Activated CD4-positive, alpha-beta T cell treated with anti-CD3 and anti-CD28 coated beads for 1 hour (primary cell): ENCODE measurements around the gene LMF2.
A peak's percentile ranks its signal among the peaks of the same experiment; 100 is the strongest.

Experiments used
- DNase-seq: peaks from one replicate; pipeline ENCODE4 v3.0.0-alpha.2; 2020

Gene LMF2

DNA sequence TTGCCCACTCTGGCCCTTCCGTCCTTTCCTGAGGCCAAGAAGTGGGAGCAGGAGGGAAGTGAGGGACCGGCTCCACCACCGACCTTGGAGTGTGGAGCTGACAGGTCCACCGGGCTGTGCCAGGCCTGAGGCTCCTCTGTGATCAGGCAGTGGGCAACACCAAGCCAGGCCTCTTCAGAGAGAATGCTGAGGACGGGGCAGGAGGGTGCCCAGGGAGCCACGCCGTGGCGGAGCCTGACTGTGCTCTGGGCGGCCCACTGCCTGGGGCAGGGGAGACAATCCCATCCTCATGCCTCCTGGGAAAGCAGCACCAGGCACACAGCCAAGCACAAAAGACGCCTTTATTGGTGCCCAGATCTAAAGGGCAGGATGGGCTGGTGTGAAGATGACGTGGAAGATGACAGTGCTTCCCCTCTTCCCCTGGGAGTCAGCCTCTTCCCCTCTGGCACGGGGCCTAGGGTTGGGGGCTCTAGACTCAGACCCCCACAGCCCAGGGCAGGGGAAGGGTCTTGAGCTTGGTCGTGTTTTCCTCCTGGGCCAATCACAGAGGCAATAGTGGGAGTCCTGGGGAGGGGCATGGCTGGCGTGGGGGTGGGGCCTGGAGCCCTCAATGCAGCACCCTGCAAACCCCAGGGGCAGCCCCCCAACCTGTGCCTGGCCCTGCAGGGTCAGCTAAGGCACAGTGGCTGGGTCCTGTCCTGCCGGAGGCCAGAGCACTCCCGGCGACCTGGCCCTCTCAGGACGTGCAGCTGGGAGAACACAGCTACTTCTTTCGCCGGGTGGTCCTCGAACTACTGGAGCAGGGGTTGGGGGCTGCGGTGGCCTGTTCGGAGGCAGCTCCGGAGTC, 4.7 kb downstream of the LMF2 start:
- no peak for DNase-seq

DNA sequence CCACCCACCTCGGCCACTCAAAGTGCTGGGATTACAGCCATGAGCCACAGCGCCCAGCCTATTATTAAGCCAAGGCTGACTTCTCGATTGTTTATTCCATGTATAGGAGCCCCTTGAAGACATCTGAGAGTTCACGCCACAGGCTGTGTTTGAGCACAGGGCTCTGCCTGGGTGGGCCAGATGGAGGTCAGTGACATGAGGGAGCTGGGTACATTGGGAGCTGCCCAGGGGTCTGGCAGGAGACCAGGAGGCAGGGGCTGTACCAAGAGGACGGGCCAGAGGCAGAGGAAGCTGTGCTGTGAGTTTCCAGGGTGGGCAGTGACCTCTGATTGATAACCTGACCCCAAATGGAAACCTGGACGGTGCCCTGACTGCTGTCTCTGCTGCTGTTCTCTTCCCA, 5.4 kb downstream of the LMF2 start:
- no peak for DNase-seq

DNA sequence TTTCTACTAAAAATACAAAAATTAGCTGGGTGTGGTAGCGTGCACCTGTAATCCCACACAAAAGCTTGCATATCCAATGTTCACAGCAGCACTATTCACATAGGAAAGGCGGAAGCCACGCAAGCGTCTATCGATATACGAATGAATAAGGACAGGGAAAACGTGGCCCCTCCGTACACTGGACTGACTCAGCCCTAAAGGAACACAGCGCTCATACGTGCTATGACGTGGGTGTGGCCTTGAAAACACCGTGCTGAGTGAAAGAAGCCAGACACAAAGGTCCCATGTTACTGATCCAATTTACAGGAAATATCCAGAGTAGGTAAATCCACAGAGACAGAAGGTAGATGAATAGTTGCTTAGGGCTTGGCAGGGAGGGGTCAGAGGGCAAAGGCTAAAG, 7.0 kb downstream of the LMF2 start:
- DNase-seq = no peak

DNA sequence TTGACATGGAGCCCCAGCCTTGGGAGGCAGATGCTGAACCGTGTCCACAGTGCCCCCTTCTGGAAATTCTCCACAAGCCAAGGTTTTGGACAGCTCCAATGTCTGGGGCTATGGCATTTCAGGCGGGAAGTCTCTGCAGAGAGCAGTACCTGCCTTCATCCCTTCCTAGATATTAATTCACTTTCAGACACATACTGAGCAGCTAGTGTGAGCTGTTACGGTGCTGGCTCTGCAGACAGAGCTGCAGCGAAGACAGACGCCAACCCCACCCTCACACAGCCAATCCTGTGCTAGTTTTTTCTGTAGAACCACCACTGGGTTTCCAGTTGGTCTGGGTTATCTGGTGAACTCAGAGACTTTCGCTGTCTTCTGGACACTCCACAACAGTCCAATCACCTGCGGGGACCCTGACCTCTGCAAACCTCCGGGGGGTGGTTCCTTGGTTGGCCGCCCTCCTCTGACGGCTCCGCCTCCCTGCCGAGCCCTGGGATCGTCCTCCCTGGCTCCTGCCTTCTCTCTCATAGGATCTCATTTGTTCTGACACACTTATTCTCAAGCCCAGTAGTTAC, 9.1 kb downstream of the LMF2 start:
- DNase-seq = peak; percentile 54

DNA sequence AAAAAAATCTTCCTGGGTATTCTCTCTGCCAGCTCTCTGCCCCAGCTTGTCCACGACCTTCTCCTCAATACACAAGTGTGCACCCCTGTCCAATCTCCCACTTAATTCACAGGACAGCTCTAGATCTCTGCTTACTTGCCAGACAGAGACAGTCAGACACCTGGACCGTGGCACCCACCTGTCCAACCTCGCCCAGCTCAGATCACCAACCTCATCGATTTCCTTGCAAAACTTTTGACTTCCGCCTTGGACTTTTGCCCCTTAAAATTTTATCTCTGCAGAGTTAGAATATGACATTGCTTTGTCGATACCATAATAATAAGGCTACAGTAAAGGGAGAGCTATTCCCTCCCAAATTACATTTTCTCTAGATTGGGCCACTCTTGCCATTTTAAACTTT, 10.4 kb downstream of the LMF2 start:
- DNase-seq = no peak

DNA sequence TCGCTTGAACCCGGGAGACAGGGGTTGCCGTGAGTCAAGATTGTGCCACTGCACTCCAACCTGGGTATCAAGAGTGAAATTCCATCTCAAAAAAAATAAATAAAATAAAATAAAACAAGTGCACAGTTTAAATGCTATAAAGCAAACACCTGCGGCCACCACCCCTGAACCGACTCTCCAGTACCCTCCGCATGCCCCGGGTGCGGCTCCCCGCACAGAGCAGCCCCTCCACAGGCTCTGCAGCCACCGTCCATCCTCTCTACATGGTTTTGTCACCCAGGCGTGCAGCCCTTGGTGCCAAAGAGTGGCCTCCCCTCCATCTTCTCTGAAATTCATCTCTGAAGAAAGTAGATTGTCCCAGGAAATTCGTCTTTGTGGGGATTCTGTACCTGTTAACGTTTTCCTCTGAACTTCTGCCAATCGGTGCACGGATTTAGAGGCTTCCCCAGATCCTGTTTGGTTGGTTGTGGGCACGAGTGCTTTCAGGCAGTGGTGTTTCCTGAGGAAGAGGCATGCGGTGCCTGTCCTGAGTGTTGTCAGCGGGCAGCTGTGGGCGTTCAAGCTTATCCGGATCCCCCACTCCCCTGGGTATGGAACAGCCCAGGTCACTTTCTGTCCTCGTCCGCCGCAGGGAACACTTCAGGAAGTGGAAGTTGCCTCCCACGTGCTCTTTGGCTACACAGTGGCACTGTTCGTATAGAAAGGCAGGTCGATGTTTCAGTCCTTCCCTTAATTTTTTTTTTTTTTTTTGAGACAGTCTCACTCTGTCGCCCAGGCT, 16.8 kb downstream of the LMF2 start:
- DNase-seq = no peak

DNA sequence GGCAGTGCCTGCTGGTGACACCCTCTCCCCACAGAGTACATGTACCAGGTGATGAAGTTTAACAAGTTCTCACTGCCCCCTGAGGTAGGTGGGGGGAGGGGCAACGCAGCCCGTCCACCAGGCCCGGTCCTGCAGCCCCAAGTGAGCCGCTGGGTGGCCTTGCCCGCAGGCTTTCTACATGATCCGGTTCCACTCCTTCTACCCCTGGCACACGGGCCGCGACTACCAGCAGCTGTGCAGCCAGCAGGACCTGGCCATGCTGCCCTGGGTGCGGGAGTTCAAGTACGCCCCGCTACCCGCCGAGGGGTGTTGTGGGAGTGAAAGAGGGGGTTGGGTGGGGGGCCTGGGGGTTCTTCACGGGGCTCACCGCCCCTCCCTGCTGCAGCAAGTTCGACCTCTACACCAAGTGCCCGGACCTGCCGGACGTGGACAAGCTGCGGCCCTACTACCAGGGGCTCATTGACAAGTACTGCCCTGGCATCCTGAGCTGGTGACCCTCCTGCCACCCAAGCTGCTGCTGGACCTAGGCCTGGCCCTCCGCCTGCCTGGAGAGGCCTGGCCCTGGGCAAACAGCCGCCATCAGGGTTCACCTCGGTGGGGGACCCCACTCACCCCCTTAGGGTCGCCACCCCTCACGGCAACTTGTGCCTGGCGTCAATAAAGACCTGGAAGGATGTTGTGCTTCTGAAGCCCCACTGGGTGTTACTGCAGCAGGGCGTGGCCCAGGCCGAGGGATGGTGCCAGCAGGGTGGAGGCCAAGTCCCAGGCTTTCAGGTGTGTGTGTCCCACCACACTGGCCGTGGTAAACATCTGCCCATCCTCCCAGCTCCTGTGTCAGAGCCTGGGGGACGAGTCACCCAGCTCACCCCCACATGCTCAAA, 17.9 kb downstream of the LMF2 start:
- no peak for DNase-seq

DNA sequence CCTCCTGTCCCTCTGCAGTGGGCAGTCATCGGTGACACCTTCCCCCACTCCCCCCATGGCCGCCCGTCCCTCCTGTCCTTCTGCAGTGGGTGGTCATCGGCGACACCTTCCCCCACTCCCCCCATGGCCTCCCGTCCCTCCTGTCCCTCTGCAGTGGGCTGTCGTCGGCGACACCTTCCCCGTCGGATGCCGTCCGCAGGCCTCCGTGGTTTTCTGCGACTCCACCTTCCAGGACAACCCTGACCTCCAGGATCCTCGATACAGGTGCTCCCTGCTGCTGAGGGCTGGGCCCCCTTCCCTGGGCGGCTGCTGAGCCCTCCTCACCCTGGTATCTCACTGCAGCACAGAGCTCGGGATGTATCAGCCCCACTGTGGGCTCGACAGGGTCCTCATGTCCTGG, 18.6 kb downstream of the LMF2 start:
- DNase-seq = no peak

DNA sequence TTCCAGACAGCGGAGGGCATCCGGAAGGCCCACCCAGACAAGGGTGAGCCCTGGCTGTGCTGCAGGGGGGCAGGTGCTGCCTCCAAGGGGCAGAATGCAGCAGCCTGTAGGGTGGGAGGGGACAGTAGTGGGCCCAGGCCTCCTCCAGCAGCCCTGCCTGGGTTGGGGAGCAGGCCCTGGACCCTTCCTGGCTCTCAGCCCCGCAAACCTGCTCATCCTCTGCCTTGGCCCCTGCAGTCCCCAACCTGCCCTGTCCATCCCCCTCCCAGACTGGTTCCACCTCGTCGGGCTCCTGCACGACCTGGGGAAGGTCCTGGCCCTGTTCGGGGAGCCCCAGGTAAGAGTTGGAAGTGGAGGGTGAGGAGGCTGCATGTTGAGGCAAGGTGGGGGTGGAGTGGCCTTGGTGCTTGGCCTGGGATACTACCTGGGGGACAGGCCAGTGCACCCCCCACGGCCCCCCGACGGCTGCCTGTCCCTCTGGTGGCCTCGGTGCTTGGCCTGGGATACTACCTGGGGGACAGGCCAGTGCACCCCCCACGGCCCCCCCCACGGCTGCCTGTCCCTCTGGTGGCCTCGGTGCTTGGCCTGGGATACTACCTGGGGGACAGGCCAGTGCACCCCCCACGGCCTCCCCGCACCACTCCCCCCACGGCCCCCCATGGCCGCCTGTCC, 19.4 kb downstream of the LMF2 start:
- DNase-seq = no peak

DNA sequence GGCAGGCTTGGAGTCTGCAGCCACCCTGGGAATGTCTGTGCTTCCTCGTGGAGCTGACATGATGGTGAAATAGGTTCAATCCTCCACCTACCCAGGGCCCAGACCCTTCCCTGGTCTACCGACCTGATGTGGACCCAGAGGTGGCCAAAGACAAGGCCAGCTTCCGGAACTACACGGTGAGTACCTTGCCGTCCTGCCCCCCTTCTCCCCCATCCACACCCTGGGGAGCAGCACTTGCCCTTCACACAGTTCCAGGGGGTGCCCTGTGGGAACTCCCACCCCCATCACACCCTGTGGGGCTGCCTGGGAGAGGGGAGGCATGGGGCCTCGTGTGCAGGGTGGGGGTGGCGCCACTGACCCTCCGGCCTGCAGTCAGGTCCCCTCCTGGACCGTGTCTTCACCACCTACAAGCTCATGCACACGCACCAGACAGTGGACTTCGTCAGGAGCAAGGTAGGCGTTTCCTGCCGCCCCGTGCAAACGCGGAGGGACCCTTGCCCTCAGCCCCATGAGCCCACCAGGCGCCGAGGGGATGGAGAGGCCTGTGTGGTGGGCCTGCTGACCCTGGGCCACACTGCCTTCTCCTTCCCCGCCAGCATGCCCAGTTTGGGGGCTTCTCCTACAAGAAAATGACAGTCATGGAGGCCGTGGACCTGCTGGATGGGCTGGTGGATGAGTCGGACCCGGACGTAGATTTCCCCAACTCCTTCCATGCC, 20.1 kb downstream of the LMF2 start:
- DNase-seq = no peak

DNA sequence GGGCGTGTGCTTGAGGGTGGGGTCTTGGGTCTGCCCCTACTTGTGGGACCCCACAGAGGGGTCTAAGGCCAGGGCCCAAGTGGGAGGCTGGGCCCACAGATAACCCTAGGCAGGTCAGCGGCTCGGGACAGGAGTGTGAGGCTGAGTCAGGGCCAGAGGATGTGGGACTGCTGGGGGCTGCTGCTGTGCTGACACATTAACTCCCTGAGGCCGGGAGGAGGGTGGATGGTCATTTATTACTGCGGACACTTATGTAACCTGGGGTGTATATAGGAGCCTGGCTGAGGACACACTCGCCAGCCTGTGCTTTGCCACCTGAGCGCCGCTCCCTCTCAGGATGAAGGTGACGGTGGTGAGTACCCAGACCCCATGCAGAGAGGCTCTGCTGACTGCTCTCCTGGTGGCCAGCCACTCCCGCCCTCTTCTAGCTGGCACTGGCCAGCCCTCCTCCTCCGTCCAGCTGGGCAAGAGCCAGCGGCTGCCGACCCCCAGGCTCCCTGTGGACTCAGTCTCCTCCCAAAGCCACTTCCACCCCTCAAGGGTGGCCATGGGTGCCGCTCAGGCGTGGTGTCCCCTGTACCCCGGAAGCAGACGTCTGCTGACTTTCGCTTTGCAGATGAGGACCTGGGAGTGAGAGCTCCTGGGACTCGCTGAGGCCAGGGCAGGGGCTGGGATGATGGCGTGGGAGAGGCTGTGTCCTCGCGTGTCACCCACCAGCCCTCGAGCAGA, 20.8 kb downstream of the LMF2 start, which contains the start of gene MIOX:
Gene MIOX (plus strand): TSS at position 299 of the 729 bp plus-strand sequence. CDS start 39 bp downstream, at position 338.
- DNase-seq = no peak

DNA sequence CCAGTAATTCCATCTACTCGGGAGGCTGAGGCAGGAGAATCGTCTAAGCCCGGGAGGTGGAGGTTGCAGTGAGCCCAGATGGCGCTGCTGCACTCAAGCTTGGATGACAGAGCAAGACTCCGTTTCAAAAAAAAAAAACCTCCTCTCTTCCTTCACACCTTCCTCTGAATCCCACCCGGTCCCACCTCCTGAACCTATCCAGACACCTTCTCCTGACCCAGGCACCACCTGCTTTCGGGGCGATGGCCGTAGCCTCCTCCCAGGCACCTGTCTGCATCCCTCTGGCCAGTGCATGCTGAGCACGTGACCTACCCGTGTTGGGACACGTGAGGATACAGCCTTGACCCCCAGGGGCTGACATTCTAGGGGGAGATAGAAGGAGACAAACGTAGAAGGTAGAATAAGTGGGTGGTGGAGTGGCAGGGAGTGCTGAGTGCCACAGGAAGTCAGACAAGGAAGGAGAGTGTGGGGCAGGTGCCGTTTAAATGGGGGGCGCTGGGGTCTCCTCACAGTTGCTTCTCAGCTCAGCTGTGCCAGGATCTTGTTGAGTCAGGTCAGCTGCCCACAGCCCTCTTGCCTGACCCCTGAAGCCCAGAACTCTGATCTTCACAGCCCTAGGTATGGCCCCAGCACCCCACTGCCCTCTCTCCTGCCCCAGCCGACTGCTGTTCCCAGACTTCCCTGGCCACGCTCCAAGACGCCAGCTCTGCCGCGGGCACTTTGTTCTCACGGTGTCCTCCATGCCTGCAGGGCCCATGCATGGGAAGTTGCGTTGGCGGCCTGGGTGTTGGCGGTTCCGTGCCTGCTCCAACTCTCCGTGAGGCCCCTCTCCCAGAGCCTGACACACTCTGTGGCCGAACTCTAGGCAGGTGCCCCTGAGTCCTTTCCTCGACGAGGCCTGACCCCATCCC, 22.0 kb downstream of the LMF2 start:
- no peak for DNase-seq

DNA sequence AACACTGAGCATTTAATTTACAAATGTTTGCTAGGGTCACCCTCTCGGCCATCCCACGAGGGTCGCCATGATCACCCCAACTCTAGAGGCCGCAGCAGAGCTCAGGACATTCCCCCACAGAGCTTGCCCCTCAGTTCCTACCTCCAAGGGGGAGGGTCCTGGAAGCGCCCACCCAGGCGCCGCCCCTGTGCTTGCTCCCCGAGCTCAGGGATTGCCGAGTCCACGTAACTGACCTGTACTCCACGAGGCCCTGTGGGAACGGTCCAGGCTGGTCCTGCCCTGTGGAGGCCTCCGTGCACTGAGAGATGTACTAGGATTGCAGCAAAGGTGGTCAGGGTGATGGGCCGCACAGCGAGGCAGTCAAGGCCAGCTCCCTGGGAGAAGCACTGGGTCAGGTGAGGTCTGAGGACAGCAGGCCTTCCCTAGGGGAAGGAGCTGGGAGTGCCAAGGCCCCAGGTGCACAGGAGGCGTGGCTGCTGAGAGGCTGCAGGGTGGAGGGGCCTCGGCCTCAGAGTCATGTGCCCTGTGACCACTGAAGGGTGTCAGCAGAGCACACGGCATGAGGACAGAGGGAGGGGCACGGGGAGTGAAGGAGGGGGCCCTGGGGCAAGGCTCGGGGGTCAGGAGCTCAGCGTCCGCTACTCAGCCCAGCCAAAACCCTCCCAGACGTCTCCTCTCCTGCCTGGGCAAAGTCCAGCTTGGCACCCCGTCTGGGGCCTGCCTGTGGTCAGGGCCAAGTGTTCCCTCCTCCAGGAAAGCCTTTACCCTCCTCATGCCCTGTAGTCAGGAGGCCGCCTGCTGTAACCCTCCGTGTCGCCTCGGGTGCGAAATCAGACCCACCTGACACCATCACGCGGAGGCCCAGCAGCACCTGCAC, 23.3 kb downstream of the LMF2 start:
- DNase-seq = no peak

DNA sequence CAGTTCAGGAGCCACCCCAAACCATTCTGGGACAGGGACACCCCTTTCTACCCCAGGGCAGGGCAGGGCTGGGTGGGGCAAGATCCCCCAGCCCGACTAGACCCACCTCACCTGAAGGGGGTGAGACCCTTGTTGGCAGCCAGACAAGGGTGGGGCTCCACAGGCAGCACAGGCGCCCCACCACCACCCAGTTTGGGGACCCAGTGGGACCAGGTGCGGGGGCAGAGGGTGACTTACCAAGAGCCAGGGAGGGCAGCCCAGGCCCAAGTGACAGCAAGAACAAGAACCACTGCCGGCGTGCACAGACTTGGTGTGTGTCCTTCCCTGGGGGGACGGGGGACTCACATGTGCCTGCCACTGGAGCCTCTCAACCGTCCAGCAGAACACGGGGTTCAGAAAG, 23.9 kb downstream of the LMF2 start:
- no peak for DNase-seq

DNA sequence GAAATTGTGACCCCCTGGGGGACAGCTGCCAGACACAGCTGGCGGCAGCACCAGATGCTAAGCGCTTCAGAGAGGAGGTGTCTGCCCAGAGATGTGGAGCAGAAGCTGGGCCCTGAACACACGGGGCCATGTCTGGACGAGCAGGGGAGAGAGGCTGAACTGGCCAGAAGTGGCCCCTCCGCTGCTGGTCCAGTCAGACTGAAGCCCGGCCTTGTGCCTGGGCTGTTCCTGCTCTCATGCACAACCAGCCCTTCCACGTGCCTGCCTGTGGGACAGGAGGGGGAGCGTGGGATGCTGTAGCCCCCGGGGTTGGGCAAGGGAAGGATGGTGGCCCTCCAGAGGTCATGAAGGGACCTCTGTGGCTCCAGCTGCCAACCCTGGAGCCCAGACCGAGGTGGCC, 24.4 kb downstream of the LMF2 start:
- DNase-seq = no peak

DNA sequence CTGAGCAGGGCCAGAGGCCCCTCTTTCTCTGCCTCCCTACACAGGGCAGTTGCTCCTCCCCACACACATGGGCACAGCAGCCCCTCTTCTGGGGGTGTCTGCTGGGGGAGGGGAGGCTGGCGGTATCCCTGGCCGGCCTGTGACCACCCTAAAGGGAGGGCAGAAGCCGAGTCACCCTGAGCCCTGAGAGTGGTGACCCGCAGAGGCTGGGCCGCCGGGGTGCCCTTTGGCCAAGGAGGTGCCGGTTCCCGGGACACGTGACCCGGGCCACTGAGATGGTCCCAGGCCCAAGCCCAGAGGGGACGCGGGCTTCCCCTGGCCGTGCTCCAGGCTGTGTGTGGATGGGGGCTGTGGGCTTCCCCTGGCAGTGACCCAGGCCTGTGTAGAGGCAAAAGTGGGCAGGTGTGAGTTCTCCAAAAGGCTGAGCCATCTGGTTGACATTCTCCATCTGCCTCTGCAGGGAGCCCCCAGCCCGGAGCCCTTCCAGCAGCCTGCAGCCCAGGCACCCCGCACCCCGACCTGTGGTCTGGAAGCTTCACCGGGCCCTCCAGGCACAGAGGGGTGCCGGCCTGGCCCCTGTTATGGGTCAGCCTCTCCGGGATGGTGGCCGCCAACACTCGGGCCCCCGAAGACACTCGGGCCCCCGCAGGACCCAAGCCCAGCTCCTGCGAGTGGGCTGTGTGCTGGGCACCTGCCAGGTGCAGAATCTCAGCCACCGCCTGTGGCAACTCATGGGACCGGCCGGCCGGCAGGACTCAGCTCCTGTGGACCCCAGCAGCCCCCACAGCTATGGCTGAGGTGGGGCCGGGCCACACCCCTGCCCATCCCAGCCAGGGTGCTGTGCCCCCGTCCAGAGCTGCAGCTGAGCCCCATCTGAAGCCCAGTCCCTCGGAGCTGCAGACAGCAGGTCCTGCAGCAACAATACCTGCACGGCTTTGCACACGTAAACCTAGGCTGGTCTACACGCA, 25.1 kb downstream of the LMF2 start:
- no peak for DNase-seq

DNA sequence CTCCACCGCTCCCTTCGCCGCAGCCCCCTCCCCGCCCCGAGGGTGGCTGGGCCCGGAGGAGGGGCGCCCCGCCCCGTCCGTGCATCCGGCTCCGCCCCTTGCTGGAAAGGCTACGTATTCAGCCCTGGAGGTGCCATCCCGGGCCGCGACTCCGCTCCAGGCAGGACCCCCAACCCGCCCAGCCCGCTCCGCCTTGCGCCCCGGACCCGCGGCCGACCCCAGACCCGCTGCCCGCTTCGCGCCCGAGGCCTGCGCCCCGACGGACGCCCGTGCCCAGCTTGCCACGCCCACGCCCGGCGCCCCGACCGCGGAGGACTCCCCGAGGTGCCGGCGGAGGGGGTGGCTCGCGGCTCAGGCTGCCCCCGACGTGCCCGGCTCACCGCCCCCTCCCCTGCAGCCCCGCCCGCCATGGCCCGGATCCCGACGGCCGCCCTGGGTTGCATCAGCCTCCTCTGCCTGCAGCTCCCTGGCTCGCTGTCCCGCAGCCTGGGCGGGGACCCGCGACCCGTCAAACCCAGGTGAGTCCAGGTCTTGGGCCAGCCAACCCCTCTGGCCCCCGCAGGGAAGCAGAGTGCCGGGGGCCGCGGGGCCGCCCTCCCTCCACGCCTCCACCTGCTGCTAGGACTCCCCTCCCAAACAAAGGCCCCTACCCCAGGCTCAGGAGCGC, 25.9 kb downstream of the LMF2 start, which contains the start of gene ADM2:
Gene ADM2 (plus strand): TSS at position 104 of the 667 bp plus-strand sequence. CDS start 305 bp downstream, at position 409.
- DNase-seq = peak; percentile 51
